K562 (cell line): ENCODE data around the gene SLC10A3.

Experiments
- ELF1 ChIP-seq: fragments of 200-800 bp; sonication (Bioruptor generic); IDR thresholded peaks from 2 replicates; pipeline ENCODE4 v1.6.1; 2016; ENCODE audit warnings: missing genetic modification characterization, missing compliant biosample characterization
- MAFF ChIP-seq: IDR thresholded peaks from 2 replicates; pipeline ENCODE4 v1.6.1; 2012; ENCODE audit warnings: low read length, improper control_type of control experiment
- MAFG ChIP-seq: fragments of 450-650 bp; conservative IDR thresholded peaks from 2 replicates; pipeline ENCODE4 v1.6.1; 2016; ENCODE audit warnings: missing genetic modification characterization, missing compliant biosample characterization
- MAFK ChIP-seq: IDR thresholded peaks from 2 replicates; pipeline ENCODE4 v1.6.1; 2011; ENCODE audit warnings: low read length, improper control_type of control experiment
- MED1 ChIP-seq: sonication (generic); formaldehyde crosslinking; IDR thresholded peaks from 2 replicates; pipeline ENCODE4 v1.8.1; 2023; ENCODE audit warnings: missing genetic modification reagents, borderline replicate concordance
- POLR3G ChIP-seq: IDR thresholded peaks from 2 replicates; pipeline ENCODE4 v1.6.1; 2011; ENCODE audit not compliant: insufficient read length, insufficient replicate concordance; ENCODE audit errors: extremely low read depth
- TAF1 ChIP-seq: IDR thresholded peaks from 2 replicates; pipeline ENCODE4 v1.6.1; 2011; ENCODE audit warnings: mild to moderate bottlenecking, low read length, moderate library complexity; ENCODE audit not compliant: insufficient read depth, control insufficient read depth, severe bottlenecking; ENCODE audit errors: extremely low read depth
- ZNF311 ChIP-seq: fragments of 250-450 bp; sonication (Bioruptor Pico); IDR thresholded peaks from 2 replicates; pipeline ENCODE4 v1.4.0; 2020; ENCODE audit warnings: mild to moderate bottlenecking, moderate library complexity
- TF ChIP-seq, protein P1 (sequence below), 3 experiments: IDR thresholded peaks in 2 of 3; conservative IDR thresholded peaks in 1 of 3; 2 replicates each; pipeline ENCODE4 v1.5.1; 2011 to 2012; ENCODE audit warnings: low read length in 3 of 3, mild to moderate bottlenecking in 3 of 3, control low read depth in 2 of 3, improper control_type of control experiment in 1 of 3, inconsistent platforms in 1 of 3, low read depth in 1 of 3, mixed read lengths in 1 of 3, moderate library complexity in 1 of 3; ENCODE audit not compliant: insufficient read depth in 2 of 3
- TF ChIP-seq, protein P2 (sequence below): sonication (generic); formaldehyde crosslinking; IDR thresholded peaks from 2 replicates; pipeline ENCODE4 v1.9.0; 2022; ENCODE audit warnings: mild to moderate bottlenecking, missing genetic modification reagents
- TF ChIP-seq, protein P3 (sequence below): sonication (generic); formaldehyde crosslinking; IDR thresholded peaks from 2 replicates; pipeline ENCODE4 v1.8.1; 2023; ENCODE audit warnings: mild to moderate bottlenecking, missing genetic modification reagents

DNA sequence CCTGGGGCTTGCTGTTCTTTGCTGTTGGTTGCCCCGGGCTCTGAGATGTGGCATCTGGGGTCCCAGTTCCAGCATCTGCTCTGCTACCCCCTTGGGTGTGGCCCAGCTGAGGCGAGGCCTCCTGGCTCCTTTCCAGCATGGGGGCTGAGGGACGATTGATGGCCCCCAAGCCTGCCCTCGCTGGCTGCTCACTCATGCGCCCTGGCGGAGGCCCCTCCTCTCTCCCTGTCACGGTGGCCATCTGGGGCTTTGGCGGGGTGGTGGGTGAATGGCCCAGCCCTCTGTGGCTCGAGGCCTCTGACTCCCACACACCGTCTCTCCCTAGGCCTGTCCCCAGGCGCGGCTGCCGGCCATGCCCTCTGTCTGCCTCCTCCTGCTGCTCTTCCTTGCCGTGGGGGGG, 30.6 kb downstream of the SLC10A3 start:
- TF ChIP-seq MAFF: no peak
- TF ChIP-seq MED1 (CRISPR knock-in tag): no peak
- TF ChIP-seq, protein P1, sequence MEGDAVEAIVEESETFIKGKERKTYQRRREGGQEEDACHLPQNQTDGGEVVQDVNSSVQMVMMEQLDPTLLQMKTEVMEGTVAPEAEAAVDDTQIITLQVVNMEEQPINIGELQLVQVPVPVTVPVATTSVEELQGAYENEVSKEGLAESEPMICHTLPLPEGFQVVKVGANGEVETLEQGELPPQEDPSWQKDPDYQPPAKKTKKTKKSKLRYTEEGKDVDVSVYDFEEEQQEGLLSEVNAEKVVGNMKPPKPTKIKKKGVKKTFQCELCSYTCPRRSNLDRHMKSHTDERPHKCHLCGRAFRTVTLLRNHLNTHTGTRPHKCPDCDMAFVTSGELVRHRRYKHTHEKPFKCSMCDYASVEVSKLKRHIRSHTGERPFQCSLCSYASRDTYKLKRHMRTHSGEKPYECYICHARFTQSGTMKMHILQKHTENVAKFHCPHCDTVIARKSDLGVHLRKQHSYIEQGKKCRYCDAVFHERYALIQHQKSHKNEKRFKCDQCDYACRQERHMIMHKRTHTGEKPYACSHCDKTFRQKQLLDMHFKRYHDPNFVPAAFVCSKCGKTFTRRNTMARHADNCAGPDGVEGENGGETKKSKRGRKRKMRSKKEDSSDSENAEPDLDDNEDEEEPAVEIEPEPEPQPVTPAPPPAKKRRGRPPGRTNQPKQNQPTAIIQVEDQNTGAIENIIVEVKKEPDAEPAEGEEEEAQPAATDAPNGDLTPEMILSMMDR (IDR thresholded peaks at IDR 0.05 in 2 of 3, conservative IDR thresholded peaks at IDR 0.05 in 1 of 3; ENCODE audit: insufficient read depth in 2 of 3, low read depth in 1 of 3, low read length in 3 of 3): no peak
- TF ChIP-seq MAFK: no peak
- TF ChIP-seq ELF1 (tag): no peak
- TF ChIP-seq POLR3G: no peak
- TF ChIP-seq TAF1: no peak
- TF ChIP-seq, protein P2, sequence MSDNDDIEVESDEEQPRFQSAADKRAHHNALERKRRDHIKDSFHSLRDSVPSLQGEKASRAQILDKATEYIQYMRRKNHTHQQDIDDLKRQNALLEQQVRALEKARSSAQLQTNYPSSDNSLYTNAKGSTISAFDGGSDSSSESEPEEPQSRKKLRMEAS (CRISPR knock-in tag): no peak; the same call in 1 of the 2 replicates
- no peak for TF ChIP-seq MAFG (tag)
- no peak for TF ChIP-seq ZNF311 (CRISPR knock-in tag)
- TF ChIP-seq, protein P3, sequence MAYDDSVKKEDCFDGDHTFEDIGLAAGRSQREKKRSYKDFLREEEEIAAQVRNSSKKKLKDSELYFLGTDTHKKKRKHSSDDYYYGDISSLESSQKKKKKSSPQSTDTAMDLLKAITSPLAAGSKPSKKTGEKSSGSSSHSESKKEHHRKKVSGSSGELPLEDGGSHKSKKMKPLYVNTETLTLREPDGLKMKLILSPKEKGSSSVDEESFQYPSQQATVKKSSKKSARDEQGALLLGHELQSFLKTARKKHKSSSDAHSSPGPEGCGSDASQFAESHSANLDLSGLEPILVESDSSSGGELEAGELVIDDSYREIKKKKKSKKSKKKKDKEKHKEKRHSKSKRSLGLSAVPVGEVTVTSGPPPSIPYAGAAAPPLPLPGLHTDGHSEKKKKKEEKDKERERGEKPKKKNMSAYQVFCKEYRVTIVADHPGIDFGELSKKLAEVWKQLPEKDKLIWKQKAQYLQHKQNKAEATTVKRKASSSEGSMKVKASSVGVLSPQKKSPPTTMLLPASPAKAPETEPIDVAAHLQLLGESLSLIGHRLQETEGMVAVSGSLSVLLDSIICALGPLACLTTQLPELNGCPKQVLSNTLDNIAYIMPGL (CRISPR knock-in tag): no peak
